ENCODE measurements around the gene DDR2.

GRCh38 chr1:162779043-162779442 is 146.8 kb downstream of the DDR2 start:
- TF ChIP-seq CTCF (conservative IDR thresholded peaks at IDR 0.05; ENCODE audit: low read depth, low read length), result no peak
- TF ChIP-seq EZH2phosphoT487 (IDR thresholded peaks at IDR 0.05; ENCODE audit: borderline replicate concordance, low read length), result no peak
- TF ChIP-seq EZH2 (IDR thresholded peaks at IDR 0.05; ENCODE audit: low read length, unreplicated experiment), result no peak

Measured in PC-3 (cell line).